GM20431 (cell line): ENCODE results near the gene PARM1.

Experiments
- in situ Hi-C: fragments of 300-500 bp; cut with MseI, MboI; formaldehyde crosslinking; loops from one replicate; pipeline ENCODE4 v1.15.0; 2020; ENCODE audit warnings: low sequenced_read_pairs; ENCODE audit not compliant: unreplicated experiment

Gene PARM1

GRCh38 chr4:75056277-75056676 is 123.4 kb downstream of the PARM1 start:
- in situ Hi-C loops = no loop called here

DNA sequence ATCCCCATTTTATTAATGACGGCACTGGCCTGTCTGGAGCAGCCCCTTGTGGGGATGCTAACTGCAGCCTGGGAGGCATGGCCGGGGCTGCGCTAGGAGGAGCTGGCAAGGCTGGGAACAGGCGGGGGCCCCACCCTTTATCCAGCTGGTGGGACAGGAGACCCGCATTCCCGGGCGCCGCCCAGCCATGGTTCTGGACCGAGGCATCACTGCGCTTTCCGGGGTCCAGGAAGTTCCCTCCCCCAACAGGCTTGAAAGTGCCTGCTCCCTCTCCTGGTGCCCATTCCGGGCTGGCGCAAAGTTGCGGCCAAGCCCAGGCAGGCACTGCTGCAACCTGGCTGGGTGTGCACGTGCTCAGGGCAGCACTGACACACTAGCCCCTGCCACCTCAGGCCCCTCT is 124.5 kb downstream of the PARM1 start:
- in situ Hi-C loops = no loop called here

DNA sequence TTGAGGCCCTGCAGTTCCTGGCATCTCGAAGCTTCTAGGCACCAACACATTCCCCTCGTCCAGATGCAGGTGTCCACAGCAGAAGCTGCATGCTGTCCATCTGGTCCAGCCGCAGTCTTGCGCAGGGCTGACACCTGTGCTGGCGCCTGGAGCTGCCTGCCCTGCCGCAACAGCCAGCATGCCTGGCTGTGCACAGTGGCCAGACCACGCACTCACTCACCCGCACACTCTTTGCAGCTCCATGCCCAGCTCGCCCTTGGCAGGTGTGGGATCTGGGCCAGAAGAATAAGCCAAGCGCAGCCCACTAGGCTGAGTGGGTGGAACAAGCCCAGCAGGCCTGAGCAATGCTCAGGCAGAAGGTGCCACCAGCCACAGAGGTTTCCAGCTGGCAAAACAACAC is 125.6 kb downstream of the PARM1 start:
- in situ Hi-C loops = no loop called here

DNA sequence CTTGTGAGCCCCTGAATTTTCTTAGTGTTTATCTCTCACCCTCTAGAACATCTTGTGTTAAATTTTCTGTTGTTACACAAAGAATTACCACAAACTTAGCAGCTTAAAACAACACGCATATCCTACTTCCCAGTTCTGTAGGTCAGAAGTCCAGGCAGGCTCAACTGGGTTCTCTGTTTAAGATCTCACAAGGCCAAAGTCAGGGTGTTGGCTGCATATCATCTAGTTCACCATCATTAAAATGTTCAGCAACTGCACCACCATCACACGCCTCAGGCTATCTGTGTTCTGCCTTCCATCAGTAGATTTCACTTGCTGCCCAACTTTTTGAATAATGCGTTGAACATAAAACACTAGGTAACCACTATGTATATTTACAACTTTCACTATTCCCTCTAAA is 130.5 kb downstream of the PARM1 start:
- in situ Hi-C loops = no loop called here

DNA sequence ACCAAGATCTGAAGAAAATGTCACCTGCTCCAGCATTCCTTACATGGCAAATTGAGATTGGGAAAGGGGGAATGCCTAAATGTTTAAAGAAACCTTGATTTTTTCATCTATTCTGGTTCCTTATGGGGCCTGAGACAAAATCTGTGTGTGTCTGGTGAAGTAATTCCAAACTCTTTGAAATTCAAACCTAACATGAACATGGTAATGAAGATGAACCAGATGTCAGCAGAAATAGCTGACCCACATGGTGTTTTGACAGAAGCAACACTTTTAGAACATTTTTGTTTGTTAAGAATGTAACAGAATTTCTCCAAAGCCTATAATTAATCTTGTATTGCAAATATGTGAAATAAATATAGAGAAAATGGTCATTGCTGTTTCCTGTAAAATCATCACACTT is 133.0 kb downstream of the PARM1 start:
- in situ Hi-C loops = no loop called here

- in situ Hi-C loops = no loop called here
Measured at GRCh38 chr4:75069493-75070074, 136.7 kb downstream of the PARM1 start.

GRCh38 chr4:75071317-75071716 is 138.4 kb downstream of the PARM1 start:
- in situ Hi-C loops = no loop called here

- in situ Hi-C loops = no loop called here
Measured at GRCh38 chr4:75080888-75081287, 148.0 kb downstream of the PARM1 start.

- in situ Hi-C loops = no loop called here
Measured at GRCh38 chr4:75081561-75081960, 148.6 kb downstream of the PARM1 start.

- in situ Hi-C loops = no loop called here
Measured at GRCh38 chr4:75087416-75087815, 154.5 kb downstream of the PARM1 start.

DNA sequence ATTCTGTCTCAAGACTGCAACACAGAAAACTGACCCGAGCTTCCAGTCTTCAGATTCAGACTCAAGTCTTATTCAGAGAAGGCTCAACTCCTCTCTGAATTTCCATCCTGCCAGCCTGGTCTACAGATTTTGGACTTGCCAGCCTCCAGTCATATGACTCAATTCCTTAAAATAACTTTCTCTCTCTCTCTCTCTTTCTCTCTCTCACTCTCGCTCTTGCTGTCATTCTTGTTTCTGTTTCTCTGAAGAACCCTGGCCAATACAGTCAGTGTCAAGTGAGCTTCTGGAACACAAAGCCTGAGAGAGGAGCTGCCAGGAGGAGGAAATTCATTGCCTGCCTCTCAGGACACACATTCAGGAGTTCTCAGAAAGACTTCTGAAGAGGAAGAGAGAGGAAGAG is 154.9 kb downstream of the PARM1 start:
- in situ Hi-C loops = no loop called here

- in situ Hi-C loops = no loop called here
Measured at GRCh38 chr4:75089206-75089605, 156.3 kb downstream of the PARM1 start.

DNA sequence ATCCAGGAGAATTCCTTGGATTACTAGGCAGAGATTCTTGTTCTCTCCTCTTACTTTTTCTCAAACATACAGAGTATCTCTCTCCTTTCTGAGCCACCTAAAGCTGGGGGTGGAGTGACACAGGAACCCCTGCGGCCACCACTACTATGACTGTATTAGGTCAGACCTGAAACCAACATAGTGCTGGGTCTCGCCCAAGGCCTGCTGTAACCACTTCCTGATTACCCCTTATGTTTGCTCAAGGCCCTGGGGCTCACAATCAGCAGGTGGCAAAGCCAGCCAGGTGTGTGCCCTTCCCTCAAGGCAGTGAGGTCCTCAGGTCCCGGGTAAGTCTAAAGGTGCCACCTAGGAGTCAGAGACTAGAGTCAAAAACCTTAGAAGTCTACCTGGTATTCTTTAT is 166.4 kb downstream of the PARM1 start:
- in situ Hi-C loops = no loop called here
